ENCODE data around the gene LRRC75A. TPM values are rescaled to one million over a fixed set of nuclear protein-coding genes. Genes with fewer than 3 reads are reported as not detected.

The LRRC75A gene
- total RNA-seq, 1 donor from 2014 or later, result 2.9 TPM

DNA sequence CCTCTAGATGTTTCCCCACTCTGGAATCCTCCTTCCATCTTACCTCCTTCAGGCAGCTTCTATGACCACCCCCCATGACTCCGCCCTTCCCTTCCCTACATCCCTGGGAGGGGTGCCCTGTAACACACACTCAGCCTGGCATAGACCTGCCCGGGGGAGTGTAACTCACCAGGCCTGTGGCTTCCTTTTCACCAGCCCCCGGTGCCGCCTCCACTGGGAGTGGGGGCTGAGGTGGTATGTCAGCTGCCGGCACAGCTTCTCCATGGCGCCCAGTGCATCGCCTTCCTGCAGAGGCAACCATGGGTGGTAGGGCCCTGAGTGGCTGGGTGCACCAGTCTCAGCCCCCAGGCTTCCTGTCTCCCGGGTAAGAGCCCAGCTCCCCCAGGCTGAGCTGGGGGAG, 44.3 kb downstream of the LRRC75A start:
- no peaks in the 10 kb centered on the region for H3K27me3 Mint-ChIP-seq

DNA sequence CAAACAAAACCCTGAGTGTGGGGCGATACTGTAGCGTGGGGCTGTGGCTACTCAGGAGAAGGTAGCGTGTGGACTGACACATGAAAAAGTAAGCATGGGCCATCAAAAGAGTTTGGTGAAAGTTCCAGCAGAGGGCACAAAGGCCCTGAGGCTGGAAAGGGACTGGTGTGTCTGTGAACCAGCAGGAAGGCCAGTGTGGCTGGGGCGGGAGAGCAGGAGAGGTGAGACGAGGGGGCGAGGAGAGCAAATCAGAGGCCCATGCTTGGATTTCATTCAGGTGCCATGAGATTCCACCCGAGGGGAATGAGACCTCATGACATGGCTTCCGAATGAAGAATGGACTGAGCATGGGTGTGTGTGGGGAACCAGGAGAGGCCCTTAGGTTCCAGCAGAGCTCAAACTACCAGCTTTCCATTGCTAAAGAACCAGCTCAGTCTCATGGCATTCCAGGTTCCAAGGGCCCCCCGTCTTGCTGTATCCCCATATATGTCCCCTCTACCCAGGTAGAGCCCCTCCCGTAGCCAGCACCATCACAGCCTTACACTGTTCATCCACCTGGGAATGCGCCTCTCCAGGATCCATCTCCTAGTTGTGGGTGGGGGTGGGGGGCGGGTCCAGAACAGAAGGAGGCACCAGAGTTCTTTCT, 45.5 kb downstream of the LRRC75A start:
- no peak for DNase-seq (ENCODE audit: extremely low spot score, unreplicated experiment)
- no peak overlapping the region for H3K4me3 Mint-ChIP-seq
- peaks cover 22% of the 10 kb centered on the region for H3K36me3 Mint-ChIP-seq
- TF ChIP-seq, protein P1, sequence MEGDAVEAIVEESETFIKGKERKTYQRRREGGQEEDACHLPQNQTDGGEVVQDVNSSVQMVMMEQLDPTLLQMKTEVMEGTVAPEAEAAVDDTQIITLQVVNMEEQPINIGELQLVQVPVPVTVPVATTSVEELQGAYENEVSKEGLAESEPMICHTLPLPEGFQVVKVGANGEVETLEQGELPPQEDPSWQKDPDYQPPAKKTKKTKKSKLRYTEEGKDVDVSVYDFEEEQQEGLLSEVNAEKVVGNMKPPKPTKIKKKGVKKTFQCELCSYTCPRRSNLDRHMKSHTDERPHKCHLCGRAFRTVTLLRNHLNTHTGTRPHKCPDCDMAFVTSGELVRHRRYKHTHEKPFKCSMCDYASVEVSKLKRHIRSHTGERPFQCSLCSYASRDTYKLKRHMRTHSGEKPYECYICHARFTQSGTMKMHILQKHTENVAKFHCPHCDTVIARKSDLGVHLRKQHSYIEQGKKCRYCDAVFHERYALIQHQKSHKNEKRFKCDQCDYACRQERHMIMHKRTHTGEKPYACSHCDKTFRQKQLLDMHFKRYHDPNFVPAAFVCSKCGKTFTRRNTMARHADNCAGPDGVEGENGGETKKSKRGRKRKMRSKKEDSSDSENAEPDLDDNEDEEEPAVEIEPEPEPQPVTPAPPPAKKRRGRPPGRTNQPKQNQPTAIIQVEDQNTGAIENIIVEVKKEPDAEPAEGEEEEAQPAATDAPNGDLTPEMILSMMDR (conservative IDR thresholded peaks at IDR 0.05), result no peak
- no peaks in the 10 kb centered on the region for H3K9me3 Mint-ChIP-seq
- no peak overlapping the region for H3K27ac Mint-ChIP-seq
- no peaks in the 10 kb centered on the region for H3K27me3 Mint-ChIP-seq
- H3K4me1 Mint-ChIP-seq (ENCODE audit: unreplicated experiment), result peaks cover 17% of the 10 kb centered on the region

More for the DNA sequence above, 44.3 kb downstream of the LRRC75A start:
- DNase-seq (ENCODE audit: extremely low spot score, unreplicated experiment), result no peak
- TF ChIP-seq, protein P1 (conservative IDR thresholded peaks at IDR 0.05), result no peak
- Mint-ChIP-seq H3K4me1 (ENCODE audit: unreplicated experiment) (peaks cover 6% of the 10 kb centered on the region), H3K27ac (no peak overlapping the region), H3K4me3 (no peak overlapping the region), H3K36me3 (peaks cover 12% of the 10 kb centered on the region), H3K9me3 (no peaks in the 10 kb centered on the region)

DNA sequence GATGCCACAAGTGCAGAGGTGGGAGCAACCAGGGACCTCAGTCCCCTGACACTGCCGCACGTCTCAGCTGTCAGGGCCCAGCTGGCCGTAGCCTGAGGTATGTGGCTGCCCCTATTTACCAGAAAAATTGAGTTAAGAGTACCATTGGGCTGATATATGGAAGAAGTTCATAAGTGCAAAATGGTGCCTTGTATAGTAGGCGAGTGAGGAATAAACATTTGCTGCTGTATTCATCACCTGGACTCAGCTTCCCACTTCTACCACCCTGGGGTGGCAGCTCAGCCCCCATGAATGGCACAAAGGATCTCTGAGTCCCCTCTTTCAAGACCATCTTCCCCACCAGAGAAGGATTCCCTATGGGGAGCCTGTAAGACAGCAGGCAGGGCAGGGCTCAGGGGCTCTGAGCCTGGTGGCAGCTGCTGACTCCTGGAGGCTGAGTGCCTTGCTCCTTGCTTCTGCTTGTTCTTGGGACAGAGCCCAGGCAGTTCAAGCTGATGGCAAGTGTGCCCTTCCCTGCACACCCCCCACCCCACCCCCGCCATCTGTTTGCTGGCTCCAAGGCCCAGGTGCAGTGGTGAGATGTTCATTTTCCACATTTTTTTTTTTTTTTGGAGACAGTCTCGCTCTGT, 47.6 kb downstream of the LRRC75A start:
- H3K4me1 Mint-ChIP-seq (ENCODE audit: unreplicated experiment), result peaks cover 28% of the 10 kb centered on the region
- H3K27ac Mint-ChIP-seq, result peak overlapping the region; percentile 41
- no peak overlapping the region for H3K4me3 Mint-ChIP-seq

DNA sequence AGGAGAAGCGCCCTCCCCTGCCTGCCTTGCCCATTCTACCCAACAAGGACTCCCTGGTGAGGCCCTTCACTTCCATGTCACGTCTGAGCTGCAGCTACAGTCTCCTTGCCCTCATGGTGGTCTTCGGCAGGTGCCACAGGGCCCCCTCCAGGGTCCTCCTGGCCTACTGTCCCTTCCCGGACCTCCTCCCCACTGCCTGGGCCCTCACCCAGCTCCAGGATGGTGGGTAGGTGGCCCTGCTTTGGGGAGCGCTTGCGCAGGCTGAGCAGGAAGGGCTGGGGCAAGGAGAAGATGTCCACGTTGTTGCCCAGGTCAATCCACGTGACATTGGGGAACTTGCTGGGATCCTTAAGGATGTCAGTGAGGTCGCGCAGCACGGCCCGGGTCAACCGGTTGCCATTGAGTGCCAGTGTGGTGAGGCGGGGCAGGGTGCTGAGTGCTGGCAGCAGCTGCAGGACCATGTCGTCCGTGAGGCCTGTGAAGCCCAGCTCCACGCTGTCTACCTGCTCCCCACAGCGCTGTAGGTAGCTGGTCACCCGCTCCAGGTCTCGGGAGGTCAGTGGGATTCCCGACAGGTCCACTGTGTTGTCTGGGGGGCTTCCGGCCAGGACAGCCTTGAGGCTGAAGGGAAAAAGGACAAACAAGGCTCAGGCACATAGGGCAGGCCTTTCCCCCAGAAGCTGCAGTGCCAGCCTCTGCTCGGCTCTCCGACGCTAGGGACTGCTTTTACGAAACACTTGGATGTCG, 48.3 kb downstream of the LRRC75A start:
- TF ChIP-seq, protein P1 (conservative IDR thresholded peaks at IDR 0.05), result no peak
- Mint-ChIP-seq H3K27ac (peak overlapping the region; percentile 70), H3K4me1 (ENCODE audit: unreplicated experiment) (peaks cover 28% of the 10 kb centered on the region), H3K9me3 (no peaks in the 10 kb centered on the region), H3K27me3 (no peaks in the 10 kb centered on the region), H3K36me3 (peaks cover 43% of the 10 kb centered on the region), H3K4me3 (no peak overlapping the region)
- DNase-seq (ENCODE audit: extremely low spot score, unreplicated experiment), result no peak

More for the DNA sequence above, 47.6 kb downstream of the LRRC75A start:
- no peak for DNase-seq (ENCODE audit: extremely low spot score, unreplicated experiment)
- peaks cover 39% of the 10 kb centered on the region for H3K36me3 Mint-ChIP-seq
- no peaks in the 10 kb centered on the region for H3K9me3 Mint-ChIP-seq
- TF ChIP-seq, protein P1 (conservative IDR thresholded peaks at IDR 0.05), result no peak
- H3K27me3 Mint-ChIP-seq, result no peaks in the 10 kb centered on the region

DNA sequence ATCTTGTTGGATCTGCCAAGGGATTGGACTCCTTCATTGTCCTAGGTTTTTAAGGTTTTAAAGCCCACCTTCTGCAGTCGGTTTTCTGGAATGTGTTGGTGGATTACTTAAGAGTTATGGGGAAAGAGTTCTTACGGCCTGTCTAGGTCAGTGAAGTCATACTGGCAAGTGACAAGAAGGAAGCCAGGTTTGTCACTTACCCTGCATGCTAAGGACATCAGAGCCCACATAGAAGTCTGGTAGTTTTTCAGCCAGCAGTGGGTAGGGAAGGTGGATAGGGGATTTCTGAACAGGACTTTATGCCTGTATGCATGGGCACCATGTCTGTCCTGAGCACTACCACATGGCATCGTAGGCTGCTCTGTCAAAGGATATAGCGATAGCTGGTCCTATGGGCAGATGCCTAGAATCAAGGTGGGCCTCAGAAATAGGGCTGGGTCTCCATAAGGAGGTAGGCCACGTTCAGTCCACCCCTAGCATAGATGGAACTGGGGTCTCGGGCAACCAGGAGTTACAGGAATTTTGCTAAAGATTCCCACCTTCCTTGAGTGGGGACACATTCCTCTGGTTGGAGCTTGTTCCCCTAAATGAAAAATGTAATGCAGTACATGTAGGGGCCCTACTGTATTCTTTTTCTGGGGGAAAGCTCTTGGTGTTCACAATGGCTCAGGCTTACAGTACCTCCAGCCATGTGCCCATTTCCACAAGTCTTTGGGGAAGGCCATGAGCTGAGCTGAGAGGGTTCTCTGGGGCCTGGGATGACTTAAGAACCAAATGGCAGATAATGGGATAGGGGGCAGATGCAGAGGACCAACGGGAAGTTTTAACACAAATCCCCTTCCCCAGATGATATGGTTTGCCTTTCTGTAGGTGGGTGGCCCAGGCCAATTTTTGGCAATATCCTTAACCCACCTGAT, 49.1 kb downstream of the LRRC75A start:
- peak overlapping the region; percentile 70 for H3K27ac Mint-ChIP-seq
- peaks cover 34% of the 10 kb centered on the region for H3K4me1 Mint-ChIP-seq (ENCODE audit: unreplicated experiment)
- H3K9me3 Mint-ChIP-seq, result no peaks in the 10 kb centered on the region
- H3K36me3 Mint-ChIP-seq, result peaks cover 40% of the 10 kb centered on the region
- TF ChIP-seq, protein P1 (conservative IDR thresholded peaks at IDR 0.05), result no peak
- no peaks in the 10 kb centered on the region for H3K27me3 Mint-ChIP-seq
- no peak for DNase-seq (ENCODE audit: extremely low spot score, unreplicated experiment)
- peak overlapping the region; percentile 74 for H3K4me3 Mint-ChIP-seq

Measured in type B pancreatic cell (in vitro differentiated cells).